Measurements from ENCODE around the gene AOPEP. TPM values are rescaled to one million over a fixed set of nuclear protein-coding genes. Genes with fewer than 3 reads are reported as not detected.
A peak's percentile ranks its signal among the peaks of the same experiment; 100 is the strongest.

Gene AOPEP
- total RNA-seq, 4 donors from 2014 or later: 149 to 306 (median 193) TPM

DNA sequence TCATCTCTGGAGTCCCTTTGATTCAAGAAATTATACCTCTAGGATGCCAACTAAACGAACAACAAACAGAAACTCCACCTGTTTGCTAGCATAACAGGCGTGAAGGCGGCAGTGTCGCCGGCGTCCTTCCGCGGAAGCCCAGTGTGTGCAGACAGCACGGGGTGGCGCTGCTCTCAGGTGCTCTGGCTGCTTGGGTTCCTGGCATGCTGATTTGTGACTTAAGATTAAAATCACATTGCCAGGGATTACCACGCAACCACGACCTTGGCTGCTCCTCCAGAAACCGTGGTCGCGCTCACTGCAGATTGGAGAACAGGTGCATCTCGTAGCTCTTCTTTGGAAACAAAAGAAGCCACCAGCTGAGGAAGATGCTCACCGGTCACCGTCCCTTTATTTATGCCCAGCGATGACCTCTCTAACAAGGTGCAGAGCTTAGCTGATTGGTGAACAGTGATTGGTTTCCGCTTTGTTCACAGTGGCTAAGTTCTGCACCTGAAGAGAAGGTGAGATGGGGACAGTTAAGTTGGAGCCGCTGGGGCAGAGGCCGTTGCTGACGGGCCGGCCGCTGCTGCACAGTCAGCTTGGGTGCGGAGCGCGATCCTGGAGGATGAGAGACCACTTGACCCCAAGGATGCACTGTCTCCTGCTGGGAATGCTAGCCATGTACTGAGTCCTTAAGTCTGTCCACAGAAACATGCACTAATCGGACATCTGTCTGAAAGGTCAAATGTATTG is 358.7 kb downstream of the AOPEP start:
- 90% methylated on average over 29 of the region's 29 CpGs for WGBS
- TF ChIP-seq POLR2AphosphoS5 (IDR thresholded peaks at IDR 0.05): no peak
- TF ChIP-seq POLR2A (IDR thresholded peaks at IDR 0.05): no peak
- TF ChIP-seq, protein P1, sequence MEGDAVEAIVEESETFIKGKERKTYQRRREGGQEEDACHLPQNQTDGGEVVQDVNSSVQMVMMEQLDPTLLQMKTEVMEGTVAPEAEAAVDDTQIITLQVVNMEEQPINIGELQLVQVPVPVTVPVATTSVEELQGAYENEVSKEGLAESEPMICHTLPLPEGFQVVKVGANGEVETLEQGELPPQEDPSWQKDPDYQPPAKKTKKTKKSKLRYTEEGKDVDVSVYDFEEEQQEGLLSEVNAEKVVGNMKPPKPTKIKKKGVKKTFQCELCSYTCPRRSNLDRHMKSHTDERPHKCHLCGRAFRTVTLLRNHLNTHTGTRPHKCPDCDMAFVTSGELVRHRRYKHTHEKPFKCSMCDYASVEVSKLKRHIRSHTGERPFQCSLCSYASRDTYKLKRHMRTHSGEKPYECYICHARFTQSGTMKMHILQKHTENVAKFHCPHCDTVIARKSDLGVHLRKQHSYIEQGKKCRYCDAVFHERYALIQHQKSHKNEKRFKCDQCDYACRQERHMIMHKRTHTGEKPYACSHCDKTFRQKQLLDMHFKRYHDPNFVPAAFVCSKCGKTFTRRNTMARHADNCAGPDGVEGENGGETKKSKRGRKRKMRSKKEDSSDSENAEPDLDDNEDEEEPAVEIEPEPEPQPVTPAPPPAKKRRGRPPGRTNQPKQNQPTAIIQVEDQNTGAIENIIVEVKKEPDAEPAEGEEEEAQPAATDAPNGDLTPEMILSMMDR (IDR thresholded peaks at IDR 0.05): no peak
- TF ChIP-seq EP300 (IDR thresholded peaks at IDR 0.05): no peak
- Histone ChIP-seq H3K4me1 (peaks cover 46% of the 10 kb centered on the region), H3K36me3 (peaks cover 74% of the 10 kb centered on the region), H3K27ac (peak overlapping the region; percentile 32), H3K4me3 (no peak overlapping the region), H3K27me3 (no peaks in the 10 kb centered on the region), H3K9me3 (no peaks in the 10 kb centered on the region)
- peak in 1 of 2 donors; percentile 49 for DNase-seq (ENCODE audit: low spot score in 2 of 2)

DNA sequence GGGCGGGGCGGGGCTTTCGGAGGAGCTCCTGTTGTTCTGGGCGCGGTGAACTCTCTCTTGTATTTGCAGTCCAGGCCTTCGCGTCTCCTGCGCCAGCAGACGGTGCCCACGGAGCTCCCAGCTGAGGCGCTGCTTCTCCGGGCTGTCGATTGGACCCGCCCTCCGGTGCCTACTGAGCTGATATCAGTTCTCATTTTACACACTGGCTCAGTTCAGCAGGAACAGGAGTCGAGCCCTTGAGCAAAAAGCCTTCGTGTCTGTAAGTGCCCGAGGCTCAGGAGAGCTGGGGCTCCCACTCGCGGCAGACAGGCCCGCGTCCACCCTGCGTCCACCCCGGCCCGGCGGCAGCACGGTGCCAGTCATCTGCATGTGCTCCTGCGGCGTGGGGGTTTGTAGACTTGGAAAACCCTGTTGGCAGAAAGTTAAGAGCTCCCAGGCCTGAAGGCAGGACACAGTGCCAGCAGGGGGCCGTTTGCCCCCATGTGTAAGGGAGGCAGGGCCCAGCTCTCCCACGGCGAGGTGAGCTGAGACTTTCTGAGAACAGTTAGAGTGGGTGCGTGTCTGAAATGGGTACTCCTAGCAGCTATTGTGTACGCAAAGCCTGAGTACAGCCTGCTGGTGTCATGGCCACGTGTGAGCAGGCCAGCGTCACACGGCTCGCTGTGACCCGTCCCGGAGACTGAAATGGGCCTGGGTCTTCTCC is 359.5 kb downstream of the AOPEP start:
- Histone ChIP-seq H3K27me3 (no peaks in the 10 kb centered on the region), H3K4me1 (peaks cover 55% of the 10 kb centered on the region), H3K4me3 (no peak overlapping the region), H3K36me3 (peaks cover 66% of the 10 kb centered on the region), H3K27ac (peak overlapping the region; percentile 64), H3K9me3 (no peaks in the 10 kb centered on the region)
- TF ChIP-seq, protein P1 (IDR thresholded peaks at IDR 0.05): no peak
- TF ChIP-seq POLR2AphosphoS5 (IDR thresholded peaks at IDR 0.05): no peak
- DNase-seq (ENCODE audit: low spot score in 2 of 2): peak in 1 of 2 donors; percentile 59
- WGBS: 75% methylated on average over 24 of the region's 40 CpGs

DNA sequence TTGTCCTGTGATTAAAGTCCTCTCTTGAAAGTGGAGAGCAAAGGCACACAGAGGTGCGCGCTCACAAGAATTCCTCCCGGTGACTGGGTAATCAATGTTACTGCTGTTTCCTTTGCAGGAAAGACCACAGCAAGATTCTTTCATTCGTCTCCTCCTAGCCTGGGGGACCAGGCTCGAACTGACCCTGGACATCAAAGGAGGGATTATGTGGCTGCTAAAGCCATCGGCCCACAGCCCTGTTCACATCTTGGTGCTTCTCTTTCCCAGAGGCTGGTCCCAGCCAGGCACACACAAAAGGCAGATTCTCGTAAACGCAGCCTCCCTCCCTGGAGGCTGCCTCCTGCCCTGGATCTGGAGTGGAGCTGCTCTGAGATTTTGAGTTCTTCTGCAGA is 360.1 kb downstream of the AOPEP start:
- DNase-seq (ENCODE audit: low spot score in 2 of 2): peak in 1 of 2 donors; percentile 39
- no peak overlapping the region for H3K27ac ChIP-seq
- peaks cover 62% of the 10 kb centered on the region for H3K36me3 ChIP-seq
- H3K4me1 ChIP-seq: peaks cover 60% of the 10 kb centered on the region
- no peak overlapping the region for H3K4me3 ChIP-seq
- TF ChIP-seq EP300 (IDR thresholded peaks at IDR 0.05): no peak
- TF ChIP-seq, protein P1 (IDR thresholded peaks at IDR 0.05): no peak
- TF ChIP-seq POLR2AphosphoS5 (IDR thresholded peaks at IDR 0.05): no peak
- TF ChIP-seq POLR2A (IDR thresholded peaks at IDR 0.05): no peak
- H3K27me3 ChIP-seq: no peaks in the 10 kb centered on the region
- no peaks in the 10 kb centered on the region for H3K9me3 ChIP-seq
- WGBS: 79% methylated on average over 8 of the region's 8 CpGs

DNA sequence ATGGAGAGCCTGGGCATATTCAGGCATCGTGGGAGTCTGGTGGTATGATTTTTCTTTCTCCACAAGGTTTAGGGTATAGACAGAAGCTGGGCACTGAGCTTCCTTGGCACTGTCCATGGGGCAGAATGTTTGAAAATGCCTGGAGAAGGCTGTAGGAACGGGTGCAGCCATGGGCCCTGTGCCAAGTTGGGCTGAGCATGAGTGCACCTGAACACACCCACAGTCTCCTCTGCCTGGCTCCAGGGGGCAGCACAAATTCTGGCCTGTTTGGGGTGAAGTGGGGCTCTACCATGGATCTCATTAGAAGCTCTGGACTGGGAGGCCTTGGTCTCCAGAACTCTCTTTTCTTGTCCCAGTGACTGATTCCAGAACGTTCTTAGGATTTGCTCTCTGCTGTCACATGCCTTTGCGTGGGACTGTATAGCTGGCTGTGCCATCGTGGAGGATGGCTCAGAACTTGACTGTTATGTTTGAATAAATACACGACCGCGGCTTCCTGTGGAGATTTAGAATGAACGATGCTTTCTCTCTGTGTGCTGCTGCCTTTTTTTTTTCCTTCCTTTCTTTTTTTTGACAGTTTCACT is 361.3 kb downstream of the AOPEP start:
- no peak overlapping the region for H3K4me3 ChIP-seq
- H3K27me3 ChIP-seq: no peaks in the 10 kb centered on the region
- DNase-seq (ENCODE audit: low spot score in 2 of 2): peak in 1 of 2 donors; percentile 61
- H3K27ac ChIP-seq: peak overlapping the region; percentile 39
- no peaks in the 10 kb centered on the region for H3K9me3 ChIP-seq
- 71% methylated on average over 9 of the region's 9 CpGs for WGBS
- peaks cover 72% of the 10 kb centered on the region for H3K4me1 ChIP-seq
- TF ChIP-seq EP300 (IDR thresholded peaks at IDR 0.05): no peak
- no peak for TF ChIP-seq POLR2AphosphoS5 (IDR thresholded peaks at IDR 0.05)
- TF ChIP-seq POLR2A (IDR thresholded peaks at IDR 0.05): no peak
- TF ChIP-seq, protein P1 (IDR thresholded peaks at IDR 0.05): no peak
- peaks cover 50% of the 10 kb centered on the region for H3K36me3 ChIP-seq

All from suprapubic skin (tissue), 4 donors.